NK-92 (cell line): ENCODE data around the gene LMBR1L.
A peak's percentile ranks its signal among the peaks of the same experiment; 100 is the strongest.
"Not testable (repeated sequence)": the region's sequence is repeated elsewhere in the genome, so short reads cannot be mapped to it uniquely, and the experiment has no call there.

Experiments
- DNase-seq: peaks from one replicate; lab custom pipeline; 2025; ENCODE audit not compliant: unreplicated experiment; lab: John Stamatoyannopoulos, UW

LMBR1L gene

GRCh38 chr12:49110464-49111155 is at the start of gene LMBR1L:
Gene LMBR1L (minus strand): TSS chr12:49110847. CDS start chr12:49110555, 292 bp downstream.
- peak; percentile 72 for DNase-seq

DNA sequence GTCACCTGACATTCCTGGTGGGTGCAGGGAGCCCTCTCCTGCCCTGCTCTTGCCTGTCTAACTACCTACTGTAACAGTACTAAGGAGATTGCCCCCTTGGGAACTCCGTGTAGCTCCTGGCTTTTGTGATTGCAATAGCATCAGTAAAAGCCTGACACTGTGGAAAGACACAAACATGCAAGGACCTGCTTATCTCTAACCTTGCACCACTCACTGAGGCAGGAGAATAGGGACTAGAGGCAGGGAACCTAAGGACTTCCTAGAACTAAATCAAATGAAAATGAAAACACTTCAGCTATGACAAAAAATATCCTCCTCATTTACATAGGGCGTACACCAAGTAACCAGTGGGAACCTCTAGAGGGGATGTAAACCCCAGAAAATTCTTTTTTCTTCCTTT is 49.8 kb upstream of the LMBR1L start:
- DNase-seq = no peak

DNA sequence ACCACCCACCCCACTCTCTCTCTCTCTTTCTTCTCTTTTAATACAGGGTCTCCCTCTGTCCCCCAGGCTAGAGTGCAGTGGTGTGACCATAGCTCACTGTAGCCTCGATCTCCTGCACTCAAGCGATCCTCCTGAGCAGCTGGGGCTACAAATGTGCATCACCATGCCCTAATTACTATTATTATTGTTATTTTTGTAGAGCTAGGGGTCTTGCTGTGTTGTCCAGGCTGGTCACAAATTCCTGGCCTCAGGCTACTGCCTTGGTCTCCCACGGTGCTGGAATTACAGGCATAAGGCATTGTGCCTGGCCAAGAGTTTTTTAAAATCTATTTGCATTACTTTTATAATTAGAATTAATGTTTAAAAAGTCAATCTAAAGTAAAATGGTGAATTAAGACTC is 43.6 kb upstream of the LMBR1L start:
- no peak for DNase-seq

- no peak for DNase-seq
These were observed 36.7 kb upstream of the LMBR1L start for GRCh38 chr12:49147384-49147783.

DNA sequence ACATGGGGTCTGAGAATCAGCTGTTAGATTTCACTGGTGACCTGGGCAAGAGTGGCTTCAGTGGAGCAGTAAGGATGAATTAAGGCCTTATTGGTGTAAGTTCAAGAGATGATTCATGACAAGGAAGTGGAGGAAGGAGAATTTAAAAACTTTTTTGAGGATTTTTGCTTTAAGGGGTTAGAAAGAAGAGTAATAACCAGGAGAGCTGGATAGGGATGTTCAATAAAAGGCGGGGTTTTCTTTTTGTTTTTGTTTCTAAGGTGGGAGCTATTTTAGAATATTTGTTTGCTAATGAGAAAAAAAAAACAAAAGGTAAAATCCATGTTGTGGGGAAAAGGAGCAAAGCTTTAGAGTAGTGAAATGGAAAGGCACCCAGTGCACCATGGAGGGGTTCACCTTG is 35.8 kb upstream of the LMBR1L start:
- DNase-seq = no peak

DNA sequence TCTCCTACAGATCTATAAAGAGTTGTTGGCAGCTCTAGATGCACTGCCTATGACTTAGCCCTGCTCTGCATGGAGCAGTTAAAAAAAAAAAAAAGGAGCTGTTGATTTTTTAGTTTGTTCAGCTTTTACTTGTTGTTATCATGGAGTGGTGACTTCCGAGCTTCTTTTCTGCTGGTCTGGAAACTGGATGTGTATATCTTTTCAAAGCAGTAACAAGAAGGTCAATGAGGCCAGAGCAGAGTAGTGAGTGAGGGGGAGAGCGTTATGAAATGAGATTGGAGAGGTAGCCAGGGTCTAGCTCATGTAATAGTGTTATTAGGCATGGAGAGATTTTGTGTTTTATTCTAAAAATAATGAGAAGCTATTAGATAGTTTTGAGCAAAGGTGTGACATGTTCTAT is 33.7 kb upstream of the LMBR1L start:
- DNase-seq = no peak

DNA sequence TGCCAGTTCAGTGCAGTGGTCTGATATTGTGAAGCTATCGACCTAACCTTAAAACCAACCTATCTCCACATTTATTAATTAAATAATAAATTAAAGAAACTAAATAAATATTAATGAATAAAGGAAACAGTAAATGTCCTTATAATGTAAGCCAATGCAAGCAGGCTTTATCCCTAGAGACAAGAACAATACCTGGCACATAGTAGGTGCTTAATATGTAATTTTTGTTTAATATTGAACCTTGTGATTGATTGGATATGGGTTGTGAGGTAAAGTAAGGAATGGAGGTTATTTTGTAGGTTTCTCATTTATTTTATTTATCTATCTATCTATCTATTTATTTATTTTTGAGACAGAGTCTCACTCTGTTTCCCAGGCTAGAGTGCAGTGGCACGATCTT is 28.4 kb upstream of the LMBR1L start:
- no peak for DNase-seq

- DNase-seq = no peak
These were observed 27.9 kb upstream of the LMBR1L start for GRCh38 chr12:49138587-49138986.

DNA sequence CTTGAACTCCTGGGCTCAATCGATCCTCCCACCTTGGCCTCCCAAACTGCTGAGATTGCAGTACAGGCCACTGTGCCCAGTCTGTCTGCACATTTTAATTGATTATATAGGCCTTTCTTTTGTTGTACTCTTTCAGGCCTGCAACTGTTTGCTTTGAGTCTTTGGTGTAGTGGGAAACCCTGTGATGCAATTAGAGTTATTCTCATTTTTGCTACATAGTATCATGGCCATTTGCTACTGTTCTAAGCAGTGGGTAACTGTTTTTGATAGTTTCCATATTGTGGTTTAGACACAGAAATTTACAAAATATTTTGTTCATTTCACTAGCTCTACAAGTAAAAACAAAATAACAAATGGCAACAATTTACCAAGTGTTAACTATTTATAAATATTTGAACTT is 26.8 kb upstream of the LMBR1L start:
- no peak for DNase-seq

DNA sequence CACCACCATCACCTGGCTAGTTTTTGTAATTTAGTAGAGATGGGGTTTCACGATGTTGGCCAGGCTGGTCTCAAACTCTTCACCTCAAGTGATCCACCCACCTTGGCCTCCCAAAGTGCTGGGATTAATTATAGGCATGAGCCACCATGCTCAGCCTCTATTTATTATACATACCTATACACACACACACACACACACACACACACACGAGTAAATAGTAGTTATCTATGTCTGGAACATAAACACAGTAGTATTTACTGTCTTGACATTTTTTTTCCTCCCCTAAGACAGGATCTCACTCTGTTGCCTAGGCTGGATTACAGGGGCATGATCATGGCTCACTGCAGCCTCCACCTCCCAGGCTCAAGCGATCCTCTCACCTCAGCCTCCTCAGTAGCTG is 26.4 kb upstream of the LMBR1L start:
- DNase-seq = not testable (repeated sequence)

- DNase-seq = no peak
These were observed 22.9 kb upstream of the LMBR1L start for GRCh38 chr12:49133590-49133989.

DNA sequence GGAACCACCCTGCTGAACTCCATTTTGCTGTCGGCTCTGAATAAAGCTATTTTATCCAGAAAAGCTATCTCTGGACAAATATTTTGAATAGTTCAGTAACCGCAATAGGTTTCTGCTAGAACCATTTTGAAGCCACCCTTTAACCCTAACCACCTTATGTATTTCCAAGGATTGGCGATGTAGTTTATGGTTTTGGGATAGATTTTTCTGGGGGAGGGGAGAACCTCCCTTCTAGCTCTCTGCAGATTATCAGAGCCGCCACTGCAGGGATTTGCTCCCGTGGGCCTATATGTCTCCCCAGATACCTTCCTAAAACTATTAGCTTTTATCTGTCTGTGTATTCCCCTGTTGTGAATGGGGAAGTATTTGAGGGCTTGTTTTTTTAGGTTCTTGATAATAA is 22.4 kb upstream of the LMBR1L start:
- DNase-seq = no peak

- no peak for DNase-seq
These were observed 21.3 kb upstream of the LMBR1L start for GRCh38 chr12:49131894-49132461.

DNA sequence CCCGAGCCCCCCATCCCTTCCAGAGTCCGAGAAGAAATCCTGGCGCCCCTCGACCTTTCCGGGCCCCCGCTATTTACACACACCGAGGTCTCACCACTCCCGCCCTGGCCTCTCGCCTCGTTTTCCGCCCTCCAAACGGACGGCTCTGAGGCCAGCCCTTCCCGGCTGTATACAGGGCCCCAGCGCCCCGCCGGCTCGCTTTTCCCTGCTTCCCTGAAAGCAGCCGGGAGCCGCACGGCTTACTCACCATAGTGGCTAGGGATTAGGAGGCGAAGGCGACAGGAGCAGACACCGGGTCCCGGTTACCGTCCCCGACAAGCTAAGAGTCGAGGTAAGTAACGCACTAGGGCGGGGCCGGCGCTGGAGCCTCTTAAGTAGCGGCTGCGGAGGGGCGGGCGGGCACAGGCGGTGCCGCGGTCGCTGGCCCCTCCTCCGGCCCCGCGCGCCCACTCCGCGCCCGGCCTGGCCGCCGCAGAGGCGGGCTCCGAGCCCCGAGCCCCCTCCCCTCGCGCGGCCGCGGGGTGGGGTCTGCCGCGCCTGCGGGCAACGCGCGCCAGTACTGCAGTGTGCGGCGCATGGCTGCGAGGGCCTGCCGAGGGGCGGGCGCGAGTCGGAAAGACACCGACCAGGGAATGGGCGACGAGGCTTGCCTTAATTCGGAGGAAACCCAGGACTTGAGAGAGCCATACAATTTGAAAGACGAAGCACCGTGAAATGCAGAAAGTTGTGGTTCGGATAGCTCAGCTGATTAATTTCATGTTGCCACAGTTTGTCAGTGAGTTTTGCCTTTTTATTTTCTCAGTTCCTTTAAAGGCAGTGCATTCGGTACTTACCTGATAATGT is 20.6 kb upstream of the LMBR1L start, which contains the start of gene TUBA1B:
TSS of gene TUBA1B (minus strand) at position 345 of the 843 bp plus-strand sequence. CDS start at position 250, 95 bp downstream.
- DNase-seq = peak; percentile 44

DNA sequence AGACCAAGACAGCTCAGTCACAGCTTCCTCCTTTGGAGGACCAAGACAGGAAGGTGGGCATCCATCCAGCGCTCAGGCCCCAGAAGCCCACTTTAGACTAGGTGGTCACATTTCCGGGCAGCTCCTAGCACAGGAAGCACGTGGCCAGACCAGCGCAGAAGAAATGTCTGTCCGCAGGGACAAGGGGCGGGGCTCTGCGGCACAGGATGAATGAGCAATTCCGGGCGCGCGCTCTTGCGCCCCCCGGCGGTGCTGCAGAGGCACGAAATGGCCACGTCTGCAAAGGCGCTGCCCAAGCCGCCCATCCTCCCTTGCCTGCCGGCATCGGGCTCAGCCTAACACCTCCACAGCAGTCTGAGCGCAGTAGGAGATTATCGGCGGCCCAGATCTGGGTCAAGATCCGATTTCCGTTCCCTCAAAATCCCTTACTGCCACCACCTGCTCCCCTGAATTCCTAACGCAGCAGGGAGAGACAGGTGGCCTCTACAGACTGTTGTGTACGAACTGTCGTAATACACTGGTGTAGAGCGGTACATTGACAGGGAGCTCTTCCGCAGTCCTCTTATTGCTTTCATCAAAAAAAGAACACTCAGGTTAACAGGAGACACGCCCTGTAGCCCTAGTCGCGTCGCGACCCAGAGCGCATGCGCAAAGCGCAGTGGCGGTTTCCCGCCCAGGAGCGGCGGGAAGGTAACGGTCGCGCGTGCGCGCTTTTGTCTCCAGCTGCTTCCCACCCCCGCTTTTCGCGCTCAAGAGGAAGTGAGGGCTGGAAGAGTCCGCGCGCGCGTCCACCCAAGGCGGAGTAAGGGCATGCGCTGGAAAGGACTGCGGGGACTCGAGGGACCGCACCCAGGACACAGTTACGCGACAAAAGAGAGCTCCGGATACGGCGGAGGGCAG is 19.8 kb upstream of the LMBR1L start:
- DNase-seq = peak; percentile 56

- DNase-seq = no peak
These were observed 18.9 kb upstream of the LMBR1L start for GRCh38 chr12:49129332-49130150.

GRCh38 chr12:49127971-49128370 is 17.3 kb upstream of the LMBR1L start:
- not testable (repeated sequence) for DNase-seq

- DNase-seq = no peak
These were observed 16.5 kb upstream of the LMBR1L start for GRCh38 chr12:49126852-49127763.
